K562 (cell line): ENCODE data around the gene PTPRM. TPM values are rescaled to one million over a fixed set of nuclear protein-coding genes. Genes with fewer than 3 reads are reported as not detected.
A peak's percentile ranks its signal among the peaks of the same experiment; 100 is the strongest.

Experiments used
- ATAC-seq: fragments of 200-7000 bp; cut with Tn5 transposase; 3 replicates; pipeline ENCODE4 v1.9.1; 2020; ENCODE audit warnings: moderate library complexity
- BruUV-seq: library from RNA; stranded (reverse); fragments of 400-500 nt; replicated peaks from 2 replicates; lab custom pipeline; 2021; lab: Mats Ljungman, UMichigan
- CTCF ChIA-PET: fragments of 300-600 bp; formaldehyde crosslinking; extraction: SDS; loops from one replicate; lab custom pipeline; 2021; ENCODE audit warnings: low intra/inter-chr PET ratio; lab: Yijun Ruan, JAX
- POLR2A ChIA-PET: fragments of 300-600, 350-650 bp; sonication (Branson Sonifier 250); formaldehyde crosslinking; extraction: SDS; loops from one replicate; lab custom pipeline; 2021; ENCODE audit warnings: antibody characterized with exemption, inconsistent platforms; lab: Yijun Ruan, JAX
- DNase-seq, 4 experiments: peaks; one replicate each; pipeline versions ENCODE4 v3.0.0 to v3.0.0-alpha.2; 2011 to 2018; ENCODE audit warnings: low spot score in 3 of 4, mixed read lengths in 3 of 4; ENCODE audit errors: extremely low read depth in 1 of 4
- FAIRE-seq: peaks from 2 replicates; lab custom pipeline; 2011; peaks lifted over from hg19 to GRCh38; lab: Jason Lieb, UNC
- H2AFZ ChIP-seq: 2 replicates; pipeline ENCODE4 v1.6.0; 2011; ENCODE audit warnings: low read depth, low read length, control low read depth, inconsistent platforms
- H3K27ac ChIP-seq: fragments of 200-600 bp; 3 replicates; pipeline ENCODE4 v1.8.0; 2011; ENCODE audit warnings: low read depth, mild to moderate bottlenecking, control low read depth, inconsistent platforms, low read length, moderate library complexity, mixed read lengths; ENCODE audit errors: extremely low read depth
- H3K27me3 ChIP-seq, 2 experiments: fragments of 300-600 bp in 1 of 2; 2 replicates in 1 of 2; 3 replicates in 1 of 2; pipeline versions ENCODE4 v1.6.0 to v1.8.0; 2011; ENCODE audit warnings: inconsistent platforms in 2 of 2, low read length in 2 of 2, mild to moderate bottlenecking in 1 of 2, mixed read lengths in 1 of 2, moderate library complexity in 1 of 2; ENCODE audit not compliant: control insufficient read depth in 2 of 2, insufficient read depth in 2 of 2
- H3K36me3 ChIP-seq: fragments of 300-600 bp; 3 replicates; pipeline ENCODE4 v1.8.0; 2011; ENCODE audit warnings: mild to moderate bottlenecking, low read length, inconsistent platforms; ENCODE audit not compliant: control insufficient read depth, insufficient read depth
- H3K4me1 ChIP-seq, 2 experiments: fragments of 200-600 bp in 1 of 2; replicated peaks in 1 of 2; 2 replicates in 1 of 2; 3 replicates in 1 of 2; pipeline versions ENCODE4 v1.5.1 to v1.8.0; 2011; ENCODE audit warnings: inconsistent platforms in 2 of 2, low read length in 2 of 2, mild to moderate bottlenecking in 1 of 2, mixed read lengths in 1 of 2, moderate library complexity in 1 of 2; ENCODE audit not compliant: control insufficient read depth in 2 of 2, insufficient read depth in 2 of 2
- H3K4me2 ChIP-seq: 2 replicates; pipeline ENCODE4 v1.6.1; 2011; ENCODE audit warnings: low read length, control low read depth, inconsistent platforms, mixed read lengths; ENCODE audit not compliant: insufficient read depth
- H3K4me3 ChIP-seq: fragments of 200-600 bp; sonication (generic), shearing (Covaris generic); 2 replicates; pipeline ENCODE4 v1.5.1; 2016; ENCODE audit warnings: control low read depth, inconsistent platforms
- H3K79me2 ChIP-seq: fragments of 200-600 bp; 3 replicates; pipeline ENCODE4 v1.8.0; 2011; ENCODE audit warnings: low read length, inconsistent platforms; ENCODE audit not compliant: control insufficient read depth, insufficient read depth
- H3K9ac ChIP-seq, 2 experiments: 2 replicates each; pipeline versions ENCODE4 v1.6.0 to v1.6.1; 2011; ENCODE audit warnings: low read depth in 2 of 2, low read length in 2 of 2, control low read depth in 1 of 2, inconsistent platforms in 1 of 2, mild to moderate bottlenecking in 1 of 2, mixed read lengths in 1 of 2; ENCODE audit not compliant: insufficient read depth in 1 of 2
- H3K9me1 ChIP-seq: one replicate; pipeline ENCODE4 v1.6.0; 2011; ENCODE audit warnings: inconsistent platforms, mild to moderate bottlenecking, low read length, moderate library complexity; ENCODE audit not compliant: control insufficient read depth, insufficient read depth
- H3K9me3 ChIP-seq: replicated peaks from 2 replicates; pipeline ENCODE4 v1.5.1; 2011; ENCODE audit warnings: low read depth, low read length, inconsistent platforms; ENCODE audit not compliant: control insufficient read depth, insufficient read depth
- H4K20me1 ChIP-seq: replicated peaks from 2 replicates; pipeline ENCODE4 v1.6.1; 2011; ENCODE audit warnings: low read length, inconsistent platforms, mixed read lengths; ENCODE audit not compliant: control insufficient read depth, insufficient read depth
- SETDB1 ChIP-seq: IDR thresholded peaks from one replicate; pipeline ENCODE4 v1.6.1; 2012; ENCODE audit warnings: low read length, control low read depth, inconsistent platforms
- SPI1 ChIP-seq: IDR thresholded peaks from 2 replicates; pipeline ENCODE4 v1.6.1; 2011; ENCODE audit warnings: low read depth, low read length, control low read depth, borderline replicate concordance
- WGBS: fragments of 100-300 bp; shearing (Covaris generic); methylation state at CpG from one replicate; pipeline ENCODE4 v1.1.6; 2016; ENCODE audit warnings: low coverage, mixed read lengths; ENCODE audit not compliant: insufficient coverage; ENCODE audit errors: missing lambda C conversion rate; 5-methylcytosine and 5-hydroxymethylcytosine counted together
- in situ Hi-C: fragments of 300-500 bp; cut with MboI; formaldehyde crosslinking; loops from 4 replicates; pipeline ENCODE4 v1.15.0; 2018; ENCODE audit warnings: inconsistent platforms, mixed read lengths
- intact Hi-C: fragments of 100-400 bp; cut with micrococcal nuclease; formaldehyde crosslinking; loops from 2 replicates; pipeline ENCODE4 v1.14.2; 2022
- polyA plus RNA-seq, 8 experiments: library from polyadenylated mRNA; depleted of rRNA in 4 of 8; stranded (reverse) in 5 of 8; unstranded in 3 of 8; fragments of >200 nt; fragmentation: Nextera tagmentation in 2 of 8; fragmentation: Illumina TruSeq in 1 of 8; extraction: Ambion mirVana in 2 of 8; extraction: Trizol in 1 of 8; gene quantifications; 2 replicates each; pipeline versions ENCODE4 v1.2.1 to v1.2.3, GENCODE V29; 2011 to 2014; ENCODE audit warnings: inconsistent platforms in 1 of 8, missing spikeins in 1 of 8
- total RNA-seq, 7 experiments: library from RNA; depleted of rRNA in 6 of 7; stranded (reverse); fragments of >200 nt in 6 of 7; fragmentation: Illumina TruSeq in 2 of 7; extraction: Trizol in 2 of 7; gene quantifications; 2 replicates each; pipeline versions ENCODE4 v1.2.1 to v1.2.3, GENCODE V29; 2011 to 2021; ENCODE audit warnings: low replicate concordance in 1 of 7
- TF ChIP-seq, protein P1 (sequence below): fragments of 250-450 bp; sonication (Bioruptor Pico); IDR thresholded peaks from 2 replicates; pipeline ENCODE4 v1.5.0; 2021; ENCODE audit warnings: mild to moderate bottlenecking, borderline replicate concordance

Gene PTPRM
- total and polyA plus RNA-seq, 9 of the 15 experiments (the other 6 are each of a cell fraction or from before 2014, with no cell fraction given): 0.03 to 0.16 (median 0.08) TPM; not detected in 3

DNA sequence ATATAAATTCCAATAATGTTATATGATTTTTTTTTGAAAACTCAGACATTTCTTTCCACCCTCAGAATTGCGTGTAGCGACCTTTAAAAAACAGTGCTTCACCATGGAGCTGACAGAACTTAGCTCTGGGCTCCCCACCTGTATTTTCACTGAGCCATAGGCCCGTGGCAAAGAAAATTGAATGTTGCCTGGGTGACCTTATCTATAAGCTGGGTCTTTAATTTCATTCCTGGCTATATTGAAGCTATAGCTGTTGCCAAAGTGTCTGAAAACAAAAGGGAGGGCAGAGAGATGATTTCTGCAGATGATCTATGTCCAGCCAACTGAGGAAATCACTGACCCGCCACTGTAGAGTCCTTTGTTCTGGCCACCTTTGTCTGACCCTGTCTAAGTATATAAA, 411.7 kb downstream of the PTPRM start (continued):
- TF ChIP-seq, protein P1, sequence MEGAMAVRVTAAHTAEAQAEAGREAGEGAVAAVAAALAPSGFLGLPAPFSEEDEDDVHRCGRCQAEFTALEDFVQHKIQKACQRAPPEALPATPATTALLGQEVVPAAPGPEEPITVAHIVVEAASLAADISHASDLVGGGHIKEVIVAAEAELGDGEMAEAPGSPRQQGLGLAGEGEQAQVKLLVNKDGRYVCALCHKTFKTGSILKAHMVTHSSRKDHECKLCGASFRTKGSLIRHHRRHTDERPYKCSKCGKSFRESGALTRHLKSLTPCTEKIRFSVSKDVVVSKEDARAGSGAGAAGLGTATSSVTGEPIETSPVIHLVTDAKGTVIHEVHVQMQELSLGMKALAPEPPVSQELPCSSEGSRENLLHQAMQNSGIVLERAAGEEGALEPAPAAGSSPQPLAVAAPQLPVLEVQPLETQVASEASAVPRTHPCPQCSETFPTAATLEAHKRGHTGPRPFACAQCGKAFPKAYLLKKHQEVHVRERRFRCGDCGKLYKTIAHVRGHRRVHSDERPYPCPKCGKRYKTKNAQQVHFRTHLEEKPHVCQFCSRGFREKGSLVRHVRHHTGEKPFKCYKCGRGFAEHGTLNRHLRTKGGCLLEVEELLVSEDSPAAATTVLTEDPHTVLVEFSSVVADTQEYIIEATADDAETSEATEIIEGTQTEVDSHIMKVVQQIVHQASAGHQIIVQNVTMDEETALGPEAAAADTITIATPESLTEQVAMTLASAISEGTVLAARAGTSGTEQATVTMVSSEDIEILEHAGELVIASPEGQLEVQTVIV (CRISPR knock-in tag): no peak
- TF ChIP-seq, all 486 proteins: peak for 0

DNA sequence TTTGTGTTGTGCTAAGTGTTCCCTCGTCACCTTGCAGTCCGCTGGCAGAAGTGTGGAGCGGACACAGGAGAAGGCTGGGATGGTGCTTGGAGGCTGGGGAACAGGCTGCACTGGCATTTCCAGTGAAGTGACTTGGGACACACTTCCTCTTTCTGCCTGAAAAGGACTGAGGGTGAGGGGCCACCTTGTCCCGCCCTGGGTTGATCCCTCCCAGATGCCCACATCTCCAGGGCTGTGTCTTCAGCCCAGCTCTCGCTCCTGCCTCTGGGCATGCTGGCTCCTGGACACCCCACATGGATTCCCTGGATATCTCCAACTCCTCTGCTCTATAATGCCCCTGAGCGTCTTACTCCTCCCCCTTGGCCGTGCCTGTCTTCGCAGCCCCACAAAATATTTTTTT, 412.6 kb downstream of the PTPRM start:
- TF ChIP-seq SETDB1 (no peak), SPI1 (peak; percentile 68)
- H4K20me1 ChIP-seq: no peaks in the 10 kb centered on the region
- CTCF ChIA-PET: no interaction called here
- FAIRE-seq: no peak
- no peak overlapping the region for H2AFZ ChIP-seq
- no peaks in the 10 kb centered on the region; a peak in 1 of 5 replicates for H3K4me1 ChIP-seq
- intact Hi-C loops (no loop called here), in situ Hi-C loops (no loop called here)
- no peaks in the 10 kb centered on the region for H3K9me3 ChIP-seq
- H3K36me3 ChIP-seq: no peaks in the 10 kb centered on the region
- no peak overlapping the region for H3K4me2 ChIP-seq
- 0 out of 5 replicates have a peak, but pooled peaks cover 0 to 4% of the 10 kb centered on the region in 2 experiments for H3K27me3 ChIP-seq
- POLR2A ChIA-PET: no interaction called here
- H3K27ac ChIP-seq: no peak overlapping the region
- BruUV-seq: no TSS peak
- no peak for ATAC-seq
- H3K9ac ChIP-seq: no peak overlapping the region
- H3K9me1 ChIP-seq: no peaks in the 10 kb centered on the region
- DNase-seq: no peak
- no peaks in the 10 kb centered on the region for H3K79me2 ChIP-seq
- WGBS: 1% methylated on average over 8 of the region's 8 CpGs
- no peak overlapping the region for H3K4me3 ChIP-seq
